ENCODE data around the gene SLC25A13.

Gene SLC25A13

DNA sequence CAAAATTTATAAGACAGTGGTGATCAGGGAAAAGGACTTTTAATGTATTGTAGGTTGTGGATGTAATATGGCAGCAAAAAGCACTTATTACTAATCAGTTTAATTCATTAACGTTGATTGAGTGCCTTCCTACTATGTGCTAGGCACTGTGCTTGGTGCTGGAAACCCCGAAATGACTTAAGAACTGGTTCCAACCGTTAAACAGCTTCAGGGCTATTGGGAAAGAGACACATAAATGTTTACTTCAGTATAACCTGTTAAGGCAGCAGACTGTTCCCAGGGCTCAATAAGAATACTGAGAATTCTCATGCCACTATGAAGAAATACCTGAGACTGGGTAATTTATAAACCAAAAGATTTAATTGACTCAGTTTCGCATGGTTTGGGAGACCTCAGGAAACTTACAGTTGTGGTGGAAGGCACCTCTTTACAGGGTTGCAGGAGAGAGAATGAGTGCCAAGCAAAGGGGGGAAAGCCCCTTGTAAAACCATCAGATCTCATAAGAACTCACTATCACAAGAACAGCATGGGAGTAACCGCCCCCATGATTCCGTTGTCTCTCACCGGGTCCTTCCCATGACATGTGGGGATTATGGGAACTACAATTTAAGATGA is 1.1 kb upstream of the SLC25A13 start:
- no peak for DNase-seq

DNA sequence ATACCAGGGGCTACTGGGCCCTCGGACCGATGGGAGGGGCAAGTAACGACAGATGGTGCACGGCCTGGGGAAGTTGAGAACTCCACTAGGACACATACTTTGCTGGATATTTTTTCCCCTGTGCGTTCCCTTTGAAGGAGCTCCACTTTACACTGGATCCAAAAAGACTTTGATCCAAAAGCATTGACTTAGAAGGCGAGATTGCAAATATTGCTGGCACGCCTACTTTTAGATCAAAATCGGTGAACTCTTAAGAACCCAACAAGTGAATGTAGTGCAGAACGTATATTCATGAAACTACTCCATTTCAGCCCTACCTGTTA is 436 bp upstream of the SLC25A13 start:
- no peak for DNase-seq

DNA sequence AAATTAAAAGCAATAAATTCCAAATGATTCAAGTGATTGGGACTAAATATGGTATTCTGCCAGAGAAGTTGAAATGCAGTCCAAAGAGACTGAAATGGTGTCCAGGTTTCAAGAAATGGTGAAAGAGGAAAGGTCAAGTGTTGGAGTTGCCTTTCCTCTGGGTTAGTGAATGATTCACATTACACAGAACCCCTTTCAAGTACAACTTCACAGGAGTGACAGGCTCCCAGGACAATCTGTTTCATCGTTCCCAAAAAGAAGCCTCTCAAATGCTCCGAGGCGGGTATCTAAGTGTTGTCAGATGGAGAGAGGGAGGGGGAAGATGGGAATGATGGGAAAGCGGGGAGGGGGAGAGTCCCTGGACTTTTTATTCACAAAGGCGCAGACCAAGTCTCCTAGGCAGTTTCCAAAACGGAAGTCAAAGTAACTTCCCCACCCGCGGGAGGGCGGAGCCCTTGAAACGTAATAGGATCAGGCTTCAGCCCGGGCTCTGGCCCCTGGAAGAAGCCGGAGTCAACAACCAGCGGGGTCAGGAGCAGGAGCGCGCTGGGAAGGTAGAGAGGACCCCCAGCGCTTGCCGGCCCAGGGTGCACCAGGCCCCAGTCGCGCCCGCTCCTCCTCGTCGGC is 754 bp downstream of the SLC25A13 start:
- DNase-seq, result peak; percentile 23

DNA sequence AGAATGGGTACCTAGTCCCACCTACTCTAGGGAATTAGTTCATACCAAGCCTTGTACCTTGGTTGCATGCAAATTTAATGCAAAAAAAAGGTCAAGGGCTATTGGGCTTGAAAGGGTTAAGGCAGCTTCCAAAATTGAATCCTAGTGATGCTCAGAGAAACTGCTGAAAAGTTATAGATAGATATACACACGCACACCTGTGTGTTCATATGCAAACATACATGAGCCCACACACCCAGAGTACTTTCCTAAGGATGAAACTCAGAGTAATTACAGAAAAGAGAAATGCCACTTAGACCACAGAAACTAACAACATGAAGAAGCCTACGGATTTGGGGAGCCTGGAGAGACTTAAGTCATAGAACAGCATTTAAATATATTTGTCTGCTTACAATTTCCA is 1.5 kb downstream of the SLC25A13 start:
- no peak for DNase-seq

DNA sequence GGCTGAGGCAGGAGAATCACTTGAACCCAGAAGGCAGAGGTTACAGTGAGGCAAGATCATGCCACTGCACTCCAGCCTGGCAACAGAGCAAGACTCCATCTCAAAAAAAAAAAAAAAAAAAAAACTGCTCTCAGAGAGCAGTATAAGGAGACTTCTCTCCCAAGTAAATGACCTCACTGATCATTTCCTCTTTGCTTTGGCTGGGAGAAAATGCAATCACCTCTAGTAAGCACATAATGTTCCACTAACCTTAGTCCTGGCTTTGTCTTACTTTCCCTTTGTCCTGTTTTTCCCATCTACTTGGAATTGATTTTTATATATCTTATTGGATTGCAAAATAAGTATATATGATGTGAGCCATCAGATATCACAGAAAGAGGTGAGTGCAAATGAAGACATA is 2.5 kb downstream of the SLC25A13 start:
- DNase-seq, result no peak

DNA sequence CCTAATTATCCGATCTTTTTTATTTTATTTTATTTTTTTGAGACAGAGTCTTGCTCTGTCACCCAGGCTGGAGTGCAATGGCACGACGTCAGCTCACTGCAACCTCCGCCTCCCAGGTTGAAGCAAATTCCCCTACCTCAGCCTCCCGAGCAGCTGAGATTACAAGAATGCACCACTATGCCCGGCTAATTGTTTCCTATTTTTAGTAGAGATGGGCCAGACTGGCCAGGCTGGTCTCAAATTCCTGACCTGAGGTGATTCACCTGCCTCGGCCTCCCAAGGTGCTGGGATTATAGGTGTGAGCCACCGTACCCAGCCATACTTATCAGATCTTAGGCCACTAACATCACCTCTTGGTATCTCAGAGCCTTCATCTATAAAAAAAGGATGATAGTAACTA is 4.9 kb downstream of the SLC25A13 start:
- no peak for DNase-seq

DNA sequence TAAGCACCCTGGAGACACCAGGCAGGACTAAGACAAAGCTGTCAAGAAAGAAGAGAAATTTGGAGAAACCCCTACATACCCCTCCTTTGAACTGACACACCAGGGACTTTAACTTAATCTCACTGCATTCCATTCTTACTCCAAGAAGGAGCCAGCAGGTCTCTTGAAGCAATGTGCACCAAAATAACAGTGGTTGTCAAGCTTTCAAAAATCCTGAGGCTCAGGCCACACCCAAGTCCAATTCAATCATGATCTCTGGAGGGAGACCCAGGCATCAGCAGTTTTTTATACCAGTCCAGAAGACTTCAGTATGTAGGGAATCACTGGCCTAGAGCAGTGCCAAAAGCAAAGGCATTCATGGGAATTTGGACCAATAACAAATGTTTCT is 6.8 kb downstream of the SLC25A13 start:
- DNase-seq, result no peak

DNA sequence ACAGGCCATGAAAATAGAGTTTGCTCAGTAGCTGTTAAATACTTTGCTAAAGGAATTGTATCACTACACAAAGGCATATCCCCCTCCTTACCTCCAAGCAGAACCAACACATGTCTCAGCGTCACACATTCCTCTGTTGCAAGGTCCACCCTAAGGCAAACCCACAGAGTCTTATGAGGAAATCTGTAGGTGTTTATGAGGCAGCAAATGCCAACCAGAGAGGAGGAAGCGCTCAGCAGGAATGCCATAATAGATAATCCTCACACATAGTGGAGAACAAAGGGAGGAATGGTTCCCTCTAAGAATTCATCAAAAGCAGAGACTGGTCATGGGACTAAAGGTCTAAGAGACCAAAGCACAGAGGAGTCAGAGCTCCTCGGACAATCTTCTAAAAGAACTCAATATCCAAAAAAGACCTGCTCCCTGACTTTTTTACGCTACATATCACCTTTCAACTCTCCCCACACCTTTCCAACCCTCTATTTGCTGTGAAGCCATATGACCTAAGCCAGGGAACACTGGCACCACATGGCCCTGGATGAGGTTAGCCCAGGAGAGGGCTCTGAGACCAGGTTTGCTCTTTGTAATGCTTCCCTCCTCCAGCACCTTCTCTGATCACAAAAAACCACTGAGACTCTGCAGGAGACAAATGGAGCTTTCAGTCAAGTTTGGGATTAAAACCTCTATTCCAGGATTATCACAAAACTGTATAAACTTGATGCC is 7.3 kb downstream of the SLC25A13 start:
- no peak for DNase-seq

DNA sequence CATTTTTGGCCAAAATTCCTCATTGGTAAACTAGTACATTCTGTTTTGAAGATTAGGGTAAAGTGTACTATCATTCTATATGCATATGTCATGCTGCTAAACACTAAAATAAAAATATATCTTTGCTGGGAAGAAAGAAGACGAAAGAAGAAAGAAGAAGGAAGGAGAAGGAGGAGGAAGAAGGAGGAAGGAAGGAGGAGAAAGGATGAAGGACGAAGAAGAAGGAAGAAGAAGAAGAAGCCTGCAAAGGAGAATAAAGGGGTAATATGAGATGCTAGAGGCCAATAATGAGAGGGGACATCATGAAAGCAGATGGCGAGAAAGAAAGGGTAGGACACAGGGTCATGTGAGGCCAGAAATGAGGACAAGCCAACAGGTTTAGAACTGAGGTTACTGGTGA is 8.0 kb downstream of the SLC25A13 start:
- DNase-seq, result no peak

DNA sequence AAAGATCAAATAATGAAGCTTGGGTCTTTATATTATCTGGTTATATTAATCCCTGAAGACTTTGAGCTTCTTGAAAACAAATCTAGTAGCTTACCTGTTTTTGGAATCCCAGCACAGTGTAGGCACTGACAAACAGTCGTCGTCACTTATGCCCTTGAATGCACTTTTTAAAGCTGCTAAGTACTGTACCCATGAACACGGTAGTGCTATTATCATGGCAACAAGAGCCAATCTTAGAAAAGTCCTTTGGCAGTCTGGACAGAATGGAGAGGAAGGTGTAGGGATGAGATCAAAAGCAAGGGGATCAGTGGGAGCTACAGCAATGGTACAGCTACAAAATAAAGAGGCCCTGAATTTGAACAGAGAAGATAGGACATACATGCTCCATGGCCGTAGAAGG is 9.4 kb downstream of the SLC25A13 start:
- no peak for DNase-seq

DNA sequence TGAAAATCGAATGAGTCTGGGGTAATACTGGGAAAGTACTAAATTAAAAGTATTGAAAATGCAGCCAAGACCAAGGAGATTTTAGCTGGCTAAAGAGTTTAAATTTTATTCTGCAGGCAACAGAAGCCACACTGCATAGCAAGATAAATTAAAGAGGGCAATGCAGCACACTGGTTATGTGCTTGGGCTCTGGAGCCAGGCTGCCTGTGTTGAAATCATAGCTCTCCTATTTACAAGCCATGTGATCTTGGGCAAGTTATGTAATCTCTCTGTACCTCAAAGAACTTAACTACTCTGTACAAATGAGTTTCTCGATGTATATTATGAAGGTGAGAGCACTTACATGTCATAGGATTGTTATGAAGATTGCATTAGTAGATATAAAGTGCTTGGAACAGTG is 9.9 kb downstream of the SLC25A13 start:
- DNase-seq, result no peak

DNA sequence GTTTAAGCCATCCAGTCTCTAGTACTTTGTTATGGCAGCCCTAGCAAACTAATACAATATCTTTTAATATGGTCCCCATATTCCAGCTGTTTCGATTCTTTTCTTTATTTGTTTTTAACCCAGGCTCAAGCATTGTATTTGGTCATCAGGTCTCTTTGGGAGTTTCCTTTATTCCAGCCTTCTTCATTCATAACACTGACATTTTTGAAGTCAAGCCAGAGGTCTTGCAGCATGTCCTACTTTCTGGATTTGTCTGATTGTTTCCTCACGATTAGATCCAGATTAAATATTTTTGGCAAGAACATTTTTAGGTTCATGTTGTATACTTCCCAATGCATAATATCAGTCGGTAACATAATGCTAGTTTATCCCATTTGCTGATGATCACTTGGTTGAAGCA is 11.8 kb downstream of the SLC25A13 start:
- no peak for DNase-seq

DNA sequence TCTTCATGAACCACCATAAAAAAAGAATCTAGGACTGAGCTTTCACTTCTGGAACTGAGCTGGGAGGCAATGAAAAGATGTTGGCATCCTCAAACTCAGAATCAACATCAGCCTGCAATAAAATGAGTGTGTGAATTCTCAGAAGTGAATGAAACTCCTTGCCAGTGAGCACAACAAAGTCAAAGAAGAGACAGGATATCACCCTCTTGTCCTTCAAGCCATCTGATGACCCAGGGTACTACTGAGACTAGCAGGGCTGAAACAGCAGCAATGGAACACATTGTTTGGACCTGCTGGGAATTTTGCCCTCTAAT is 13.0 kb downstream of the SLC25A13 start:
- DNase-seq, result no peak

DNA sequence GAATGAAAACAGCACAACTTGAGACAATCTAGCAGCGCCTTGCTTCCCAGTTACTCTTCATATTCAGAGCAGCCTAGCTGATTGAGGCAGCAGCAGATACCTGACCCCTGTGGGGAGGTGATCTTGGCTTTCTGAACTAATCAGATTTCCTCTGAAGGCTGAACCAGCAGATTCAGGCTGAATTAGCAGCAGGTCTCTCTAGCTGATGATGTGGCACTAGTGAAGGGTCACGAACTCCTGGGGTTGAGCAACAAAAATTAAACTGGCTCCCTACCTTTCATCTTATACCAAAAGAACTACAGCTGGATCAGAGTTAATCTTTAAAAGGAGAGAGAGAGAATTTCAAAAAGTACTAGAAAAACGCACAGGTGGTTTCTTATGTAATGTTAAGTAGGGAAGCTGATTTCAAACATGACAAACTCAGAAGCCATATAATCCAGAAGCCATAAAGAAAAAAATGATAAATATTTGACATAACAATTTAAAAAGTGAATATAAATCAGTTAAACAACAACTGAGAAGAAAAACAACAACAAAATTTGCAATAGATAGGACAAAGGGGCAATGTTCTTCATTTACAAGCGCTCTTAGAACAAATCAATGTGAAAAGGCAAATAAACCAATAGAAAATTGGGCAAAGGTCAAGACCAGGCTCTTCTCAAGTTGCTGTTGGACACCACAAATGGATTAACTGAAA is 13.5 kb downstream of the SLC25A13 start:
- DNase-seq, result no peak

DNA sequence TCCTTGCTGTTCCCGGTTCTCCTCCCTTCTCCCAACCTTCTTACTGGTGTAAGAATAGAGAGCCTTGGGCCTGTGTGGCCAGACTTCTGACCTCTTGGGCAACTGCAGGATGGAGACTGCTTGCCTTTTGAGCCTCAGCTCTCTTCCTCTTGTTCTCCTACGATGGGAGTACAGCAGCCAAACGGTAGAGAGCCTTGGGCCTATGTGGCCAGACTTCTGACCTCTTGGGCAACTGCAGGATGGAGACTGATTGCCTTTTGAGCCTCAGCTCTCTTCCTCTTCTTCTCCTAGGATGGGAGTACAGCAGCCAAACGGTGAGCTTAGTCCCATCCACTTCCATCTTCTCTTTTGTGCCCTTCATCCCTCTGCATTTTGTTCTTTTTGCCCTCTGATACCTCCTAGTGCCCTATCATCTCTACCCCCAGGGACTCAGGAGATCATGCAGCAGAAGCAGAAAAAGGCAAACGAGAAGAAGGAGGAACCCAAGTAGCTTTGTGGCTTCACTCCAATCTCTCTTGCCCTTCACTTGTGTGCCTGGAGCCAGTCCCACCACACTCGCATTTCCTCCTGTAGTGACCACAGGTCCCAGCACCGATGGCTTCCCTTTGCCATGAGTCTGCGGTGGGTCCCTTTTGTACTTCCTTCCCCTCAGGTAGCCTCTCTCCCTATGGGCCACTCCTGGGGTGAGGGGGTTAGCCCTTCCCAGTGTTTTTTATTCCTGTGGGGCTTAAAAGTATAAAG is 15.3 kb downstream of the SLC25A13 start:
- DNase-seq, result no peak

DNA sequence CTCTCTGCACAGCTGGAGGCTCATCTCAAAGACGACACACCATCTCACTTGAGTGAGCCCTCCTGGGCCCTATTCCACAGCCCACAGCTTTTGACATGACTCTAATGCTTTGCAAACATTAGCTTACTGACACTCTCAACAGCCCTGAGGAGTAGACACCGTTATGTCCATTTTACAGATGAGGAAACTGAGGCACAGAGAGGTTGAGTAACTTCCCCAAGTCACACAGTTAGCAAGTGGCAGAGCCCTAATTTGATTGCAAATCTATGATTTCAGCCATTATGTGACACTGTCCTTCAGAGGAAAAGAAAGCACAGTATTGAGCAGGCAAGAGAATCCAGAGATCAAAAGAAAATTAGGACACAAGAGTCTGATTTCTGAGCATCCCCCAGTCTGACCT is 16.0 kb downstream of the SLC25A13 start:
- no peak for DNase-seq

DNA sequence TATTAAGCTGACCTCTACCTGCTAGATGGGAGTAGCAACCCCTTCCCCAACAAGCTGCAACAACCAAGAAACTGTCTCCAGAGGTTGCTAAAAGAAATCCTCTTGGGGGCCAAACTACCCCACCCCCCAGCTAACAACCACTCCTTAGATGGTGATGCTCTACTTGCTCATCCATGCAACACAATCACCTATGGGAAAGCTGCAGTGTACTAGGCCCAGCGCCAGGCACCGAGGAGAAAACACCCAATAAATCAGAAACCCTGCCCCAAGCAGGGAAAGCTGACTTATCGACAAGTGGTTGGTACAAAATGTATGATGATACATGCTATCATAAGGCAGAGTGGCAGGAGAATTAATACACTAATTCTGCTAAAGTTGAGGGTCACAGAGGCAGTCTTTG is 17.3 kb downstream of the SLC25A13 start:
- no peak for DNase-seq

DNA sequence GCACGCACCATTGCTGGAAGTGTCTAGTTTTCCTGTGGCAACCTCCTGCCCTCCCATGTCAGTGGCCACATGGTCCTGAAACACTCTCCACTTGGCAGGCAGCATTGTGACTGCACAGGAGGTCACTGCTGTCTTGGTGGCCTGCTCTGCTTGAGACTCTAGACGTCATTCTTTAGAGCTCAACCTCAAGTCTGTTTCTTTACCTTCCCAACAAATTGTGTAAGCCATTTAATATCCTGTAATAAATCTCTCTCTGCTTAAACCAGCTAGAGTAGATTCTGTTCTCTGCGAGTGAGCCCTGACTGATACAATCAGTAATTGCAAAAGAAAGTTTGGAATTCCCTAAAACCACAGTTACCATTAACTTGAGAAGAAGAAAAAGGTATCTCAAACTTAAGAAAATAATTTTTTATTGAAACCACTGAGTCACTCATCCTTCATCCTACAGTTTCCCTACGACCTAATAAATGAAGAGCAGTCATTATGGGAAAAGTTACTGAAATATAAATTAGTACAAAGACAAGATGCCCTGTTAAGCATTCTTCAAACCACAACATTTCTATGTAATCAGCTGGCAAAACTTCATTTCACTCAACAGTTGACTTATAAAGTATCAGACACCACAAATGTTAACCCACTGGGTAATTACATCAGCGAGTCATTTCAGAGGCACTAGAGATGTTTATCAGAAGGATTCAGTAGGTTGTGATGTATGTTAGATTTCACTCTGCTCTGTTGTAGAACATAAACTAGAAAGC is 18.0 kb downstream of the SLC25A13 start:
- no peak for DNase-seq

DNA sequence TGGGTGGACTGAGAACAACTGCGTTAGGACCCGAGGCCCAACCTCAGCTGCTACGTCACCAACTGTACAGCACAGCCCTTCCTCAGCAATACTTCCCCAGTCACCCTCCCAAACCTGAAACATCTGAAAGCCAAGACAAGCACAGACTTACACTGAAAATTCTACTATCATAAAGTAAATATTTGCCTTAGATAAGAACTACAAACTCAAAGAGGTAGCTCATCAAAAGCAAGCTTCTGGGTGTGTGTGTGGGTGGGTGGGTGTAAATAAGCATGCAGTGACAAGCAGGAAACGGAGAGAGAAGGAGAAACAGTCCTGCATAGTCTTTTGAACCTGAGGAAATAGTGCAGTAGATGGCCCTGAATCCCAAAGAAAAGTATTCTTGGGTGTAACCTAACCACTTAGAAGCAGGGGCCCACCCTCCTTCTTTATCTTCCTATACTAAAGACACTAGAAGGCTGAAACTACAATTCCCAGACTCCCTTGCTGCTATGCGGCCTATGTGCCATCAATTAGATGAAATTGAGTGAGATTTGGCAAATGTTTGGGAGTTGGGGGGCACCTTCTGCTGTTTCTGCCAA is 18.7 kb downstream of the SLC25A13 start:
- DNase-seq, result no peak

DNA sequence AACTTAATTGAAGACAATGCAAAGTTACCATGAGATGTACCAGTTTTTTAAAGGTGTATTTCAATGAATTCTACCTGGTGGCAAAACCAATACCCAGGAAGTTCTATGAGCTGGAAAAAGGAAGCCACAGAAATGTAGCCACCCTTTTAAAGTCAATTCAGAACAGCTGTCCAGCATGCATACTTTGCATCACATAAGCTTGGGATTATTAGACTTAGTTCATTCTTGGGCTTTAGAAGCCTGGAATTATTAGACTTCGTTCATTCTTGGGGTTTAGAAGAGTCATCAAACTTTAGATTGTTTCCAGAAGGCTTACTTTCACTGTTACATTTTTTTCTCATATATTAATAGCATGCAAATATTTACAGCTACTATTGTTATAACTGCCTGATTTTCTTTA is 20.9 kb downstream of the SLC25A13 start:
- DNase-seq, result no peak

DNA sequence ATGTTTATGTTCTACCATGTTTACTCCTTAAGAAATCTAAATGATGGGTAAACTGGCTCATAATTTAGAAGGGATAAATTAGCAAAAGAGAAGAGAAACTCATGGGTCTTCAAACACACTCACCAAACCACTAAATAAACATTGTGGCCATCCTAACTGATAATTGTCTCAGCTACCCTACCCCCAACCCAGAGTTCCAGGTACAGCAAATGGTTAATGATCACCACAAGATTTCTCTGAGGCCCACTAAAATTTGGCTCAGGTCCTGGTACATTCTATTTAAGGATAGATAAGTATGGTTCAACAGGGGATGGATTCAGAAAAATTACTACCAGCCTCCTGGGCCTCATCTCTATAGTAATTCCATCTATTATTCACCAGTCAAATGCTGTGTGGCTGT is 21.4 kb downstream of the SLC25A13 start:
- DNase-seq, result no peak

DNA sequence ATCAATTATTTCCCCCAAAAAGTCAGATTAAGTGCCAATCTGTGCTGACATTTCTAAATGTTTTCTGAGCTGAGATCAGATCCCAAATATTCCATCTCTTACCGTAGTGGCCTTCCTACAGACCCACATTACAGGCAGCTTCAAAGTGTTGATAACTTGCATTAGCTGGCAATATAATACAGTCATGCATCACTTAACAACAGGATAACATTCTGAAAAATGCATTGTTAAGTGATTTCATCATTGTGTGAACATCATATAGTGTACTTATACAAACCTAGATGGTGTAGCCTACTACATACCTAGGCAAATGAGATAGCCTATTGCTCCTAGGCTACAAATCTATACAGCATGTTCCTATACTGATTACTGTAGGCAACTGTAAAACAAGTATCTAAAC is 22.4 kb downstream of the SLC25A13 start:
- DNase-seq, result no peak

DNA sequence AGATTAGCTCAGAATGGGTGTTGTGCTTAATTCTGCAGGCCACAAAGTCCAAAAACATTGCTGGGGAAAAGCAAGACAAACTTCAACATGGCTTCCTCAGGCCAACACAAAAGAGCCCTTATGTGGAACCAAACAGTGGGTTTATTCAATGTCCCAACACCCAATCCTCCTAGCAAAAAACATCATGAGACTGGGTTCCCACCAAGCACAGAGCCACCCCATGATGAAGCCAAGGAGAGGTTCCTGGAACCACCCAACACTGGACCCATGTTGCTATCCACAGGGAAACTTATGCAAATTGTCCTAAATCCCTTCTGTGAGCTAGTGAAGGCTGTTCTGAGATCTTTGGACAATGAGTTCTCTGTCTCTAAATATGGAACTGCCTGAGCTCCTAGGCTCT is 24.0 kb downstream of the SLC25A13 start:
- DNase-seq, result no peak
